Anterior cingulate cortex (tissue), 58 donors: ENCODE data around the gene DCUN1D2.
A peak's percentile ranks its signal among the peaks of the same experiment; 100 is the strongest.

Source experiments
- DNase-seq, 58 donors: peaks; one replicate each; lab custom pipeline; 2025; lab: John Stamatoyannopoulos, UW

The DCUN1D2 gene

DNA sequence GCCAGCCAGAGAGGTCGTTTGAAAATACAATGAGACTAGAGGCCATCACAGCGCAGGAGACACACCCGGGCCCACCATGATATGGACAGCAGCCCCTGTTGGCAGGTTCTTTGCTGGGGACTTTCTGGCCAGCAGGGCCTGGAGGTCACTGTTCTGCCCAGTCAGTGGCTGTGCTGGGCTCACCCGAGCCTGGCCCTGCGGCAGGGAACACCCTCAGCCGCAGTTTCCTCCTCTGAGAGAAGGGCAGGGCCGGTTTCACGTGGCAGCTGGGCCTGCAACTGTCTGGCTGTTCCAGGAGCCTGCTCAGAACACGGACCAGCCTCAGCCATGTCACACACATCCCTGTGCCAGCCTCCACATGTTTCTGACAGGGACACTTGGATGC, 76.6 kb downstream of the DCUN1D2 start:
- DNase-seq = no peak

DNA sequence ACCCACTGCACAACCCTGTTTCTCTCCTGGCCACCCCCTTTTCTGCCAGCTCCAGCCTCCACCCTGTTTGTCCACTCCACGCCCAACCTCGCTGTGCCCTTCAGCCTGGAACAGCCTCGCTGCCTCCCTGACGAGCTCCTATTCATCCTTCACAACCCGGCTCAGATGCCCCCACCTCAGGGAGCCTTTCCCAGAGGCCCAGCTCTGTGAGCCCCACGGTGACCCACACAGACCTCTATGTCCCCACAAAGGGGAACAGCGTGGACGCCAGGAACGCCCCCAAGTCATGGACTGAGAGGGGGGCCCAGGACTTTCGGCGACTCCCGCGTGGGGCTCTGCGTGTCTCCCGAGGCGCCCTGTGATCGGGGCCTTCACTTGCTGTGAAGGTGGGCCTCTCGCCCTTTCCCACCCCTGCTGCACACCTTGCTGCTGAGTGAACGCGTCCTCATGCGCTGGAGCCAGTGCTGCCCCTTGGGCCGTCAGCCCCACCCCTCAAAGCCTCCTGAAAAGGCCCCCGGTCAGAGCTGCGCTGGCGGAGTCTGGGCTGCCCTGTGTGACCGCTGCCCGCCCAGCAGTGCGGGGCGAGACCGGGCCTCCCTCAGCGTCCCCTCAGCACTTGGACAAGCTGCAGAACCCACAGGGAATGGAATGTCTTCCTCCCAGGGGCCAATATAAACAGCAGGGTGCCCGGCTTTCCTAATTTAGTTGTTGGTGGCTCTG, 77.2 kb downstream of the DCUN1D2 start:
- DNase-seq = no peak

DNA sequence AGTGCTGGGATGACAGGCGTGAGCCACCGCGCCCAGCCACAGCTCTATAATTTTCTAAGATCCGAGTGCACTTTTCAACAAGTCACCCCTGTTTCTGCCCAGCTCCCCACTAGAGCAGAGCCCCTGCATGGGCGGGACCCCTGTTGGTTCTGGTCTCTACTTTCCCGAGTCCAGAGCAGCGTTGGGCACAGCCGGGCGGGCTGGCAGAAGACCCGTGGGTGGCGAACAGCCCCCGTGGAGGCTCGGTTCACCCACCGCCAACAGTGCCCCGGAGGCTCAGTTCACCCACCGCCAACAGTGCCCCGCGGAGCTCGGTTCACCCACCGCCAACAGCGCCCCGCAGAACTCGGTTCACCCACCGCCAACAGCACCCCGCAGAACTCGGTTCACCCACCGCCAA, 78.1 kb downstream of the DCUN1D2 start:
- DNase-seq = no peak

DNA sequence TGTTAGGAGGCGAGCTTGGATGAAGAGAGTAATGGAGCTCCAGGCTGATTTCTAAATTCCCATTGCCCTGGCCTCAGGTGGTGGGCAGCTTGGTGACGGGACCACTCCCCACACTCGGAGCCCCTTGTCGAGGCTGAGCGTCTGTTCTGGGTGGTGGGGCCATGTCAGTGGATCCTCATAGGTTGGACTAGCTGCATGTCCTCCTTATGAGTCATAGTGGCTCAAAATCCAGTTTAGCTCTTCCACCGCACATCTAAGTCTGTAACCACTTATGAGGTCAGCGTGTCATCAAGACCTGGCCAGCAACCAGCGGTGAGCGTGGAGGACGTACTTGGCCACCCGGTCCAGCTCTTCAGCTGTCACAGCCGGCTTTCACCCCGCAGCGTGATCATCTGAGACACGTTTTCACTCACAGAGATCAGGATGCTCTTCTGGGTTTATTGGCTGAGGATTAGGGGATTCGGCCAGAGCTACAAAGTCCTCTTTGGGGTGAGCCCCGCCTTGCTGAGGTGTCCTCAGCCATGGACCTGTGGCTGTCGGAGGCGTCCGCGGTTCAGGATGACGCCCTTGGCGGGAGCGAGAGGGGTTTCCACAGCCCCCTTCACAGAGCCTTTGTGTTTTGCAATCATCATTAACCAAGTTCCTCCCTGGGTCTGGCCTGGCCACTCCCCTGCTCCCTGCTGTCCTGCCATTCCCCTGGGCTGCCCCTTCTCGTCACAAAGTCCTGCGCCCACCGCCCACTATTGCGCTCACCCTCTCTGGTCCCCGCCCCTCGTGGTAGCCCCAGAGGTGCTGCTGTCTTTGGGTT, 79.1 kb downstream of the DCUN1D2 start:
- no peak for DNase-seq

DNA sequence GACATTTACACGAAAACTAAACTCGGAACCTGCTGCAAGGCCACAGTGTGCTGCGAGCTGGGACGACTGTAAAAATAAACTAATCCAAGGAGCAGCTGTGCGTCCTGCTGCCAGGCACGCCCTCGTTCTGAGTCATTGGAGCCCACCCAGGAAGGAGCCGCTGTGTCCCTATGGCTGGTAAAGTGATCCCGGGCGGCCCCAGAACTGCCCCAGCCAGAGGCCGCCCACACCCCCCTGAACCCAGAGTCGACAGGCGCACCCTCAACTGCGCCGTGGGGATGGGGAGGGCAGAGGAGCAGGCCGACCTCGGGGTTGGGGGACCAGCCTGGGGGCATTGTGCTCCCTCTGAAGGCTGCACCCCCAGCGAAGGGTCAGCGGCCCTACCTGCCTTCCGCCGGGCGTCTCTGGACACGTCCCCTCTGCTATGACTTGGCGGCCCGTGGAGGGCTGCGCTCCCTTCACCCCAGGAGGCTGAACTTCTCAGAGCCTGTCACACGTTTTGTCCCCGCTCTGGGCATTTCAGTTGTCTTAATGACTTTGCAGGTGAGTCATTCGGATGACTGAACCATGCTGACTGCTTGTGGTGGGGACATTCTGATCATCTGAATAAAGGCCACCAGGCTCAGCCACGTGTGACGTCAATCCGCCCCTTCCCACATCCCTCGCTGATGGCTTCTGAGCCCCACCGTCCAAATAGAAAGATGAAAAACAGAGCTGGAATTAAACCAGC, 79.9 kb downstream of the DCUN1D2 start:
- peak in 5 of 58 donors; percentile 19 to 39 (median 29) for DNase-seq

DNA sequence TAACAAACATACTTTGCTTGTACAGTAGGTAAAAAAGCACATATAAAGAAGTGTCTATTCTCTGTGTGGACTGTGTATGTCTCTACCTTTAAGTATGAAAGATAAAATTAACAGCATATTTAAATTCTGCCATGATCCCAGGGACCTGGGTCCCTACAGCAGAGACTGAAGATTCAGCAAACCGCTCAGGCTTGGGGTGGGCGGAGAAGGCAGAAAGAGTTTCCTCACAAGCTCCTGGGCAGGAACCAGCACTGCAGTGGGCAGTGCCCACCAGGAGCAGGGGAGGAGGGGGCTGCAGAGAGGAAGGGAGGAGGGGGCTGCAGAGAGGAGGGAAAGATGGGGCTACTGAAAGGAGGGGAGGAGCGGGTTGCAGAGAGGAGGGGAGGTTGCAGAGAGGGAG, 81.9 kb downstream of the DCUN1D2 start:
- no peak for DNase-seq

DNA sequence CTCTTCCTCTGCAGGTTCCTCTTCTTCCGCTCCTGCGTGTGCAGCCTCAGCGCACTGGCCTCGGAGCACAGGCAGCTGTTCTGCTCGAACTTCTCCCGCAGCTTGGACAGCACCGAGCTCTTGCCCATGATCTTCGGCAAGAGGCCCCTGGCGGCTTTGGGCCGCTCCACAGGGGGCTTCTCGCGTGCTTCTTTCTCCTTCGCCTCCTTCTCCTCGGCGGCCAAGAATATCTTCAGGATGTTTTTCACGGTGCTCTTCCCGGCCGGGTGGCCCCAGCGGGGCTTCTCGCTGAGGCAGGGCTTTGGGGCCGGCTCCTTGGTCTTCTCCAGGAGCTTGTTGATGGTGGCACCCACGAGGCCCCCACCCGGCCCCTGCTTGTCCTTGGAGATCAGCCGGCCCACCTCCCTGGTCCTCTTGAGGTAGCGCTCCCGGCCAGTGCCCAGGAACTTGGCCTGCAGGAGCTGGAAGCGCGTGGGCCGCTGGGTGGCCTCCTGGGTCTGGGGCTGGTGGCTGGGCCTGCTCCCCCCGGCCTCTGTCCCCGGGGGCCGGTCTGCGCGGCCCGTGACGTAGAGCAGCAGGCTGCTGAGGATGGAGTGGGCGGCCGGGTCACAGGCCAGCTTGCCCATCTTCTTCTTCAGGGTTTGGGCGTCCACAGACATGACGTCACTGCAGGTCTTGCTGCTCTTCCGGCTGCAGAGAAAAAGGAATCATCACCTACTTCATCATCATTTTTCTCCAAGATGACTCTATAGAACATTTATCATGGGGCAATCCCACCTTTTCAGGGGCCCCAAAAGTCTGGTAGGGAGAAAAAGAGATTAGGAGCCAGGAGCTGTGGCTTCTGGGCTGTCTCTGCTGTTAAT, 82.7 kb downstream of the DCUN1D2 start:
- DNase-seq = no peak

DNA sequence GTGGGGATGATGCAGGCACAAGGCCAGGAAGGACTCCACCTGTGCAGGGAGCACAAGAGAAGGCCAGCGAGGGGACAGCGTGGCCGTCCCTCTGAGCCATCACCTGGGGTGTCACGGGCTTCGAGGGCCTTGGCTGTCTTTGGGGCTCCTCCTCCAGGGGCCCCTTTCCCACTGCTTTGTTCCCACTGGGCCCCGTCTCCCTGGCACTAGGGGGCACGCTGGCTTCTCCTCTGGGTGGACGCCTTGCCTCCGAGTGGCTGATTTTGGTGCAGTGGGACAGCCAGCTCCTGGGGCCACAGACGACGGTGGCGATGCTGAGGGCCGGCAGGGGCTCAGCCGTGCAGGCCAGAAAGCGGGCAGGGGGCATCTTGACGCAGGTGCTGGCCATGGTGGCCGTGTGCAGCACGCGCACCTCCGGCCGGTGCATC, 83.4 kb downstream of the DCUN1D2 start:
- no peak for DNase-seq

DNA sequence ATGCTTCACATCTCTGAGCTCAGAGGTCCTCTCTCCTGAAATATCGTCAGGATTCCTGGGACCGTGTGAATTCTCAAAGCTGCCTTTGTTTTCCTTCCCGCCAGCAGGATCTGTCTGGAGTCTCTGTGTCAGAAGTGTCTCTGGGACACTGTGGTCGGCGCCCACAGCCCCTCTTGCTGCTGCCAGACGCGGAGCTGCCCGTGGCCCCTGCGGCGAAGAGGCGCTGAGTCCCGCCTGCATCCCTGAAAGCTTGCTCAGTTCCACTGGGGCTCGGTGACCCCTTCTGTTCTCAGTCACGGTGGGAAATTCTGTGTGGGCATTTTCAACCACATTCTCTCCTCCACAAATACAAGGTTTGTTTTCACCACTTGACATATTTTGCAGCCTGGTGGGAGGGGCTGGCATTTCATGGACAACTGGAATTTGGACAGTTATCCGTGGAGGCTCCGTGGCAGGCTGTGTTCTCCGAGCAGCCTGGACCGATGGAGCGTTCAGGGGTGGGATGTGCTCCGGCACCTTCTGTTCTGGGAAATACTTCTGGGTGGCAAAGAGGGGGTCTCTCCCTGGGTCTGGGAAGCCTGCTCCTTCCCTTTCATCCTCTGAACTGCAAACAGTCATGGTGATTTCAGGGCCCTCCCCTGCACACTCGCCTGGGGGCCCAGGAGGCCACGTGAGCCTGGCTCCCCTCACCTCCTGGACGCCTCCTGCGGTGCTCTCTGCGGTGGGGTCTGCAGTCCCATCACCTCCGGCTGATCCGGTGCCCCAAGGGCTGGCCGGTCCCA, 84.0 kb downstream of the DCUN1D2 start:
- DNase-seq = no peak
